Heart left ventricle (tissue), 13 donors: ENCODE data around the gene DCPS.

Source experiments
- POLR2A ChIP-seq, 2 donors: fragments of 450-650 bp; IDR thresholded peaks; one replicate each; pipeline ENCODE4 v1.6.1; 2017; ENCODE audit warnings: antibody characterized with exemption in 2 of 2, mild to moderate bottlenecking in 2 of 2, moderate library complexity in 2 of 2
- TF ChIP-seq, protein P1 (sequence below), 12 donors: fragments of 200-600 bp; sonication (generic) in 4 of 12; IDR thresholded peaks; one replicate each; pipeline versions ENCODE4 v1.5.0 to v1.8.0; 2018 to 2022; ENCODE audit warnings: antibody characterized with exemption in 12 of 12, mild to moderate bottlenecking in 5 of 12
- donor health status: ischemic (EF 13 %, LVEDD 7.1; RV severe dilation, severe dysfunction).
- donor health status: DM: no; HTN: yes; CAD: no.
- donor health status: DM: no; HTN: no; CAD: no.
- donor health status: ischemic (EF 25% LVEDD 6.9; RV normal size, moderate dysfunction).
- donor health status: ischemic (EF 25% LVEDD 5.7; RV mildly dilated, moderate dysfunction).
- donor health status: ischemic (EF 35%, LVEDD 5.7; RV mildly dilated, moderate dysfunction).
- donor health status: nonischemic (EF 11% LVEDD 7.7; RV severe dilation, severe dysfunction).
- donor health status: DM: yes; HTN: yes; CAD: no.
- donor health status: PGD.
- donor health status: ischemic (EF 29% LVEDD 5.4; RV normal size, mild dysfunction).
- donor health status: nonischemic (EF 23%, LVEDD 6.1; RV moderate dilation, normal function).

GRCh38 chr11:126331286-126331685 lies 27.4 kb downstream of the DCPS start:
- TF ChIP-seq, protein P1, sequence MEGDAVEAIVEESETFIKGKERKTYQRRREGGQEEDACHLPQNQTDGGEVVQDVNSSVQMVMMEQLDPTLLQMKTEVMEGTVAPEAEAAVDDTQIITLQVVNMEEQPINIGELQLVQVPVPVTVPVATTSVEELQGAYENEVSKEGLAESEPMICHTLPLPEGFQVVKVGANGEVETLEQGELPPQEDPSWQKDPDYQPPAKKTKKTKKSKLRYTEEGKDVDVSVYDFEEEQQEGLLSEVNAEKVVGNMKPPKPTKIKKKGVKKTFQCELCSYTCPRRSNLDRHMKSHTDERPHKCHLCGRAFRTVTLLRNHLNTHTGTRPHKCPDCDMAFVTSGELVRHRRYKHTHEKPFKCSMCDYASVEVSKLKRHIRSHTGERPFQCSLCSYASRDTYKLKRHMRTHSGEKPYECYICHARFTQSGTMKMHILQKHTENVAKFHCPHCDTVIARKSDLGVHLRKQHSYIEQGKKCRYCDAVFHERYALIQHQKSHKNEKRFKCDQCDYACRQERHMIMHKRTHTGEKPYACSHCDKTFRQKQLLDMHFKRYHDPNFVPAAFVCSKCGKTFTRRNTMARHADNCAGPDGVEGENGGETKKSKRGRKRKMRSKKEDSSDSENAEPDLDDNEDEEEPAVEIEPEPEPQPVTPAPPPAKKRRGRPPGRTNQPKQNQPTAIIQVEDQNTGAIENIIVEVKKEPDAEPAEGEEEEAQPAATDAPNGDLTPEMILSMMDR (IDR thresholded peaks at IDR 0.05): no peak
- no peak for TF ChIP-seq POLR2A (IDR thresholded peaks at IDR 0.05)
